Ascending aorta (tissue), 2 donors: ENCODE measurements around the gene HNRNPC. TPM values are rescaled to one million over a fixed set of nuclear protein-coding genes. Genes with fewer than 3 reads are reported as not detected.

Source experiments
- DNase-seq, 2 donors: peaks; one replicate each; pipeline ENCODE4 v3.0.0-alpha.2; 2019; ENCODE audit warnings: low spot score in 2 of 2
- H3K27ac ChIP-seq, 2 donors: fragments of 200-600 bp; sonication (generic); one replicate each; pipeline ENCODE4 v1.5.1; 2016 to 2017; ENCODE audit warnings: mild to moderate bottlenecking in 1 of 2
- H3K27me3 ChIP-seq: fragments of 200-600 bp; sonication (generic); one replicate; pipeline ENCODE4 v1.5.1; 2017
- H3K36me3 ChIP-seq, 2 donors: fragments of 200-600 bp; sonication (generic); one replicate each; pipeline ENCODE4 v1.5.1; 2016
- H3K4me1 ChIP-seq, 2 donors: fragments of 200-600 bp; sonication (generic); one replicate each; pipeline ENCODE4 v1.5.1; 2016 to 2017; ENCODE audit warnings: mild to moderate bottlenecking in 1 of 2
- H3K4me3 ChIP-seq, 2 donors: fragments of 200-600 bp; sonication (generic); one replicate each; pipeline ENCODE4 v1.5.1; 2016 to 2017; ENCODE audit warnings: mild to moderate bottlenecking in 1 of 2
- H3K9me3 ChIP-seq, 2 donors: fragments of 200-600 bp; sonication (generic); one replicate each; pipeline ENCODE4 v1.5.1; 2016
- CTCF ChIP-seq, 3 experiments: fragments of 200-600 bp in 2 of 3; fragments of 450-650 bp in 1 of 3; sonication (generic) in 2 of 3; IDR thresholded peaks; one replicate each; pipeline ENCODE4 v1.5.1; 2016 to 2019; ENCODE audit warnings: antibody characterized with exemption in 3 of 3, mild to moderate bottlenecking in 1 of 3, moderate library complexity in 1 of 3
- intact Hi-C: fragments of 100-400 bp; cut with DNase I; formaldehyde crosslinking; loops from one replicate; pipeline ENCODE4 v1.15.1; 2023
- total RNA-seq: library from RNA; depleted of rRNA; stranded (reverse); fragments of >200 nt; gene quantifications from one replicate; pipeline ENCODE4 v1.1.0, GENCODE V29; 2016

HNRNPC gene
- total RNA-seq, 1 donor from 2014 or later: 303 TPM

GRCh38 chr14:21206753-21207684, 62.2 kb downstream of the HNRNPC start:
- H3K4me1 ChIP-seq: no peaks in the 10 kb centered on the region
- no peak for DNase-seq
- H3K4me3 ChIP-seq: no peak overlapping the region
- peaks cover 23 to 48% of the 10 kb centered on the region in 2 donors for H3K36me3 ChIP-seq
- H3K27ac ChIP-seq: no peak overlapping the region
- TF ChIP-seq CTCF (IDR thresholded peaks at IDR 0.05): no peak
- intact Hi-C loops: no loop called here
- H3K9me3 ChIP-seq: no peaks in the 10 kb centered on the region
- H3K27me3 ChIP-seq: no peaks in the 10 kb centered on the region

DNA sequence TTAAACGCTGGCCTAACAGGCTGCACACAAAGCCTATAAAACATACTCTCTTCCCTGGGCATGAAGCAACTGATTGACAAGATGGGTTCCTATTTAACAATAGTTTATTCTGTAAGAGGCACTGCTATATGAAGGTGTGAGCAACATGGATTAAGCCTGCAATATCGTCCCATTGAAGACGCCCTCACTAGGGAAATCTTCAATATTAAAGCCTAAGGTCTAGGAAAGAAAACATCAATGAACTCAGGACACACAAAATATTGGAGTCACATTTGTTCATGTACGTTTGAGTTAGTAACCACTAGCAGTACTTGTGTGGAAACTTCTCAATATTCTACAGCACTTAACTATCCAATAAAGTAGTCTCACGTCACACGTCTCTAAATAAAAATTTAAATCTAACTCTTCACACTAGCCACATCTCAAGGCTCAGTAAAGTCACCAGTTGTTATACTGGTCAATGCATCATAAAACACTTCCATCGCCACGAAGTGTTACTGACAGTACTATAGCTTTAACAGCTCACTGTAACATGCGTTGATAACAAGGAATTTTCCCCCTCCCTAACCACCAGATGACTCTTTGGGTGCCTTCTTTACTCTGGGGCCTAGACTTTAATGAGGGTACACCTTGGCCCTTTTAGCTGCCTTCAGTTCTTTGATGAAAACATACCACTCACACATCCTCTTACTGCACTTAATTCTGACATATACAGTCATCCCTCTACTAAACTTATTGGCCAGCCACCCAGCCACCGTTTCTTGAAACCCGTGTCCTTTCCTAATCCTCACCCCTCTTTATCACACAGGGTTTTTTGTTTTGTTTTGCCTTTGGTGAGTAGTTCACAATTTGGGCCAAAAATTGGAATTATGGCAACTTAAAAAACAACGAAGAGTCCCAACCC, 63.3 kb downstream of the HNRNPC start:
- H3K27ac ChIP-seq: no peak overlapping the region
- H3K4me1 ChIP-seq: no peaks in the 10 kb centered on the region
- peaks cover 15 to 37% of the 10 kb centered on the region in 2 donors for H3K36me3 ChIP-seq
- DNase-seq: no peak
- intact Hi-C loops: no loop called here
- no peak for TF ChIP-seq CTCF (IDR thresholded peaks at IDR 0.05)
- no peaks in the 10 kb centered on the region for H3K27me3 ChIP-seq
- H3K9me3 ChIP-seq: no peaks in the 10 kb centered on the region
- H3K4me3 ChIP-seq: no peak overlapping the region

GRCh38 chr14:21205026-21205677, 64.1 kb downstream of the HNRNPC start:
- TF ChIP-seq CTCF (IDR thresholded peaks at IDR 0.05): no peak
- H3K4me3 ChIP-seq: no peak overlapping the region
- H3K9me3 ChIP-seq: no peaks in the 10 kb centered on the region
- H3K4me1 ChIP-seq: no peaks in the 10 kb centered on the region
- H3K27ac ChIP-seq: no peak overlapping the region
- intact Hi-C loops: no loop called here
- H3K27me3 ChIP-seq: no peaks in the 10 kb centered on the region
- peaks cover 13 to 35% of the 10 kb centered on the region in 2 donors for H3K36me3 ChIP-seq
- no peak for DNase-seq

DNA sequence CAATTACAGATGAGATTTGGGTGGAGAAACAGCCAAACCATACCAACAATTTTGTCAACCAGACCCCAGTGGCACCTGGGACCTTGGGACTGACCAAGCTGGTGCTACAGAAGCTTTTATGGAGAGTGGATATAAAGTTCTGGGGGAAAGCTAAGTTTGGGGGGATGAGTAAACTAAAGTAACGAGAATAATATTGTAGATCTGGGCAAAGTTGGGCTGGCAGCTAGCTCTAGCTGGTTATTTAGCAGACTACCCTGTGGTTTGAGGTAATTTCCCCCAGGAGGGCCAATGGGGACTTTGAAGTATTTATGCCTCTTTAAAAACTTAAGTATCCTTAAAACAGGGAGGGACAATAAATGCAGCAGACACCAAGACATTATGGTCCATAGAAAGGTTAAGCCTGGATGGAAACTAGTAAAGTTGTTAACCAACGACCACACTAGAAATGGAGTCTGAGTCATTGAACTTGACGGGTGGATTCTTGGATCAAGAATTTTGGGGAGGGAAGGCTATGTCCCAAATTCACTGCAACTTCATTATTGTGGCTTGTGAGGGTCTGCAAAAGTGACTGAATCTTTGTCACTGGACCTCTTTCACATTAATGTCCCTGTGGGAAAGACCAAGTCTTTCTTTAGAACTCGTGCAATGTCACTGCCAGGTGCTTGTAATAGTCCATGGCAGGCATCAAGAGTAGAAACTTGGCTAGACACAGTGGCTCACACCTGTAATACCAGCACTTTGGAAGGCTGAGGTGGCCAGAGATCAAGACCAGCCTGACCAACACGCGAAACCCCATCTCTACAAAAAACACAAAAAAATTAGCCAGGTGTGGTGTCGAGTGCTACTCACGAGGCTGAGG, 64.8 kb downstream of the HNRNPC start:
- Histone ChIP-seq H3K36me3 (peaks cover 6 to 27% of the 10 kb centered on the region in 2 donors), H3K27me3 (no peaks in the 10 kb centered on the region), H3K4me3 (no peak overlapping the region), H3K27ac (no peak overlapping the region), H3K4me1 (no peaks in the 10 kb centered on the region), H3K9me3 (no peaks in the 10 kb centered on the region)
- intact Hi-C loops: no loop called here
- no peak for TF ChIP-seq CTCF (IDR thresholded peaks at IDR 0.05)
- DNase-seq: no peak
